Suprapubic skin (tissue), 4 donors: ENCODE data around the gene TCF12. TPM values are rescaled to one million over a fixed set of nuclear protein-coding genes. Genes with fewer than 3 reads are reported as not detected.
"Not testable (repeated sequence)": the region's sequence is repeated elsewhere in the genome, so short reads cannot be mapped to it uniquely, and the experiment has no call there.

ENCODE experiments used
- DNase-seq, 2 donors: peaks; one replicate each; pipeline ENCODE4 v3.0.0-alpha.2; 2019; ENCODE audit warnings: low spot score in 2 of 2
- H3K27ac ChIP-seq: fragments of 200-600 bp; sonication (generic); one replicate; pipeline ENCODE4 v1.5.1; 2019
- H3K27me3 ChIP-seq: fragments of 200-600 bp; sonication (generic); one replicate; pipeline ENCODE4 v1.5.1; 2019
- H3K36me3 ChIP-seq: fragments of 200-600 bp; sonication (generic); one replicate; pipeline ENCODE4 v1.5.1; 2019
- H3K4me1 ChIP-seq: fragments of 200-600 bp; sonication (generic); one replicate; pipeline ENCODE4 v1.5.1; 2019
- H3K4me3 ChIP-seq: fragments of 200-600 bp; sonication (generic); one replicate; pipeline ENCODE4 v1.5.1; 2019; ENCODE audit warnings: mild to moderate bottlenecking
- H3K9me3 ChIP-seq: fragments of 200-600 bp; sonication (generic); one replicate; pipeline ENCODE4 v1.5.1; 2019
- CTCF ChIP-seq, 2 donors: fragments of 200-600 bp in 1 of 2; fragments of 450-650 bp in 1 of 2; sonication (generic) in 1 of 2; IDR thresholded peaks; one replicate each; pipeline ENCODE4 v1.5.1; 2016 to 2019; ENCODE audit warnings: antibody characterized with exemption in 2 of 2, mild to moderate bottlenecking in 1 of 2, moderate library complexity in 1 of 2
- EP300 ChIP-seq: sonication (generic); formaldehyde crosslinking; IDR thresholded peaks from one replicate; pipeline ENCODE4 v1.6.1; 2017; ENCODE audit warnings: antibody characterized with exemption
- POLR2A ChIP-seq, 2 donors: fragments of 450-650 bp; IDR thresholded peaks; one replicate each; pipeline ENCODE4 v1.6.1; 2017; ENCODE audit warnings: antibody characterized with exemption in 2 of 2, mild to moderate bottlenecking in 2 of 2, moderate library complexity in 2 of 2
- POLR2AphosphoS5 ChIP-seq, 3 donors: sonication (generic); formaldehyde crosslinking; IDR thresholded peaks; one replicate each; pipeline ENCODE4 v1.6.1; 2017; ENCODE audit warnings: antibody characterized with exemption in 3 of 3
- WGBS: methylation state at CpG from one replicate; pipeline ENCODE4 v1.1.5; 2018; 5-methylcytosine and 5-hydroxymethylcytosine counted together
- total RNA-seq, 4 donors: library from RNA; depleted of rRNA; stranded (reverse); fragments of >200 nt; gene quantifications; one replicate each; pipeline ENCODE4 v1.1.0, GENCODE V29; 2016

TCF12 gene
- total RNA-seq, 4 donors from 2014 or later = 91.3 to 118 (median 105) TPM

- 8% methylated on average over 4 of the region's 4 CpGs for WGBS
- peaks cover 2% of the 10 kb centered on the region for H3K36me3 ChIP-seq
- TF ChIP-seq EP300 (no peak), POLR2A (IDR thresholded peaks at IDR 0.05) (no peak), CTCF (IDR thresholded peaks at IDR 0.05) (peak; percentile 53 to 62), POLR2AphosphoS5 (IDR thresholded peaks at IDR 0.05) (no peak)
- peaks cover 5% of the 10 kb centered on the region for H3K9me3 ChIP-seq
- no peak overlapping the region for H3K27ac ChIP-seq
- peaks cover 39% of the 10 kb centered on the region for H3K4me1 ChIP-seq
- peak overlapping the region; percentile 9 for H3K4me3 ChIP-seq
- no peaks in the 10 kb centered on the region for H3K27me3 ChIP-seq
- DNase-seq = no peak
Measured at GRCh38 chr15:57146506-57147201, 228.2 kb downstream of the TCF12 start.

DNA sequence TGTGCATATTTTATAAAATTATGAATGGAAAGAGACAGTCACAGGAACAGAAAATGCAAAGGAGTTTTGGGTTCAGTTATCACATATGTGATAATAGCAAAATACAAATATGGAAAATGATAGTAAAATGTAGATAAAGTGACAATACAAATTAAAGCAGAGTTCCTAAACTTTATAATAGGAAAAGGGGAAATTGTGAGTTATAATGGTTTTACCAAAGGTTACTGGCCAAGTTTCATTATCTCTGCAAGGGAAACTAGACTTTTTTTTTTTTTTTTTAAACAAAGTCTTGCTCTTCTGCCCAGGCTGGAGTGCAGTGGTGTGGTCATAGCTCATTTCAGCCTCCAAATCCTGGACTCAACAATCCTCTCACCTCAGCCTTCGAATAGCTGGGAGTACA, 229.2 kb downstream of the TCF12 start:
- Histone ChIP-seq H3K4me3 (no peak overlapping the region), H3K9me3 (peaks cover 14% of the 10 kb centered on the region), H3K27me3 (no peaks in the 10 kb centered on the region), H3K36me3 (peaks cover 6% of the 10 kb centered on the region), H3K27ac (no peak overlapping the region), H3K4me1 (peaks cover 39% of the 10 kb centered on the region)
- WGBS = 81% methylated on average over 1 of the region's 1 CpG
- TF ChIP-seq POLR2AphosphoS5 (IDR thresholded peaks at IDR 0.05) (no peak), CTCF (IDR thresholded peaks at IDR 0.05) (no peak), EP300 (no peak), POLR2A (IDR thresholded peaks at IDR 0.05) (no peak)
- no peak for DNase-seq

- Histone ChIP-seq H3K27me3 (no peaks in the 10 kb centered on the region), H3K27ac (no peak overlapping the region), H3K4me3 (no peak overlapping the region), H3K4me1 (peaks cover 41% of the 10 kb centered on the region), H3K36me3 (peaks cover 6% of the 10 kb centered on the region), H3K9me3 (peaks cover 15% of the 10 kb centered on the region)
- DNase-seq = no peak
- TF ChIP-seq EP300 = no peak
- no peak for TF ChIP-seq POLR2A (IDR thresholded peaks at IDR 0.05)
- no peak for TF ChIP-seq POLR2AphosphoS5 (IDR thresholded peaks at IDR 0.05)
- no peak for TF ChIP-seq CTCF (IDR thresholded peaks at IDR 0.05)
Measured at GRCh38 chr15:57148262-57148661, 229.8 kb downstream of the TCF12 start.

DNA sequence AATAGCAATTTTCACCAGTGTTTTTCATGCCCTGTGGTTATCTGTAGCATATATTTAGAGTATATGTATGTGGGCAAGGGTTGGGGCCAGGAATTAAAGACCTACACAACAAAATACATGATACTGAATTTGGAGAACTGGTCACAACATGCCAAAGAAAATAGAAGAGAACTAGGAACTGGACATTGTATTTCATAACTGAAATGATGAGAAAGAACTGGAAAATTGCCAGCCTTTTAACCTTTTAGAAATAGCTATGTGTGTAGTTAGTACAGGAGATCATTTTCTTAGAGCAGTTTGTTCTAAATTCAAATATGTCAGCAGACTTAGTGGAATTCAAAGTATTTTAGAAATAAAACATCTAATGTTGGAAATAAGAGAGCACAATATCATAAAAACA, 230.8 kb downstream of the TCF12 start:
- Histone ChIP-seq H3K27me3 (no peaks in the 10 kb centered on the region), H3K4me1 (peaks cover 41% of the 10 kb centered on the region), H3K9me3 (peaks cover 15% of the 10 kb centered on the region), H3K27ac (no peak overlapping the region), H3K36me3 (peaks cover 6% of the 10 kb centered on the region), H3K4me3 (no peak overlapping the region)
- no peak for TF ChIP-seq POLR2A (IDR thresholded peaks at IDR 0.05)
- TF ChIP-seq POLR2AphosphoS5 (IDR thresholded peaks at IDR 0.05) = no peak
- TF ChIP-seq EP300 = no peak
- TF ChIP-seq CTCF (IDR thresholded peaks at IDR 0.05) = no peak
- DNase-seq = no peak

- Histone ChIP-seq H3K27ac (no peak overlapping the region), H3K4me1 (peaks cover 41% of the 10 kb centered on the region)
- WGBS = 83% methylated on average over 4 of the region's 4 CpGs
Measured at GRCh38 chr15:57150066-57150865, 231.8 kb downstream of the TCF12 start.

GRCh38 chr15:57150866-57151203, 232.4 kb downstream of the TCF12 start:
- 100% methylated on average over 1 of the region's 1 CpG for WGBS
- peaks cover 15% of the 10 kb centered on the region for H3K9me3 ChIP-seq
- H3K4me3 ChIP-seq, H3K27me3 ChIP-seq, DNase-seq, H3K27ac ChIP-seq, H3K36me3 ChIP-seq: not testable (repeated sequence)
- peaks cover 41% of the 10 kb centered on the region for H3K4me1 ChIP-seq

More at GRCh38 chr15:57150066-57150865, 231.8 kb downstream of the TCF12 start:
- no peak for DNase-seq
- H3K9me3 ChIP-seq = peaks cover 15% of the 10 kb centered on the region
- H3K4me3 ChIP-seq = no peak overlapping the region
- H3K36me3 ChIP-seq = peaks cover 6% of the 10 kb centered on the region
- no peaks in the 10 kb centered on the region for H3K27me3 ChIP-seq
- TF ChIP-seq EP300 (no peak), POLR2A (IDR thresholded peaks at IDR 0.05) (no peak), POLR2AphosphoS5 (IDR thresholded peaks at IDR 0.05) (no peak), CTCF (IDR thresholded peaks at IDR 0.05) (no peak)
